Neural cell (in vitro differentiated cells): Measurements from ENCODE around the gene ADCY2.

Source experiments
- EP300 ChIP-seq: fragments of 450-650 bp; conservative IDR thresholded peaks from 2 replicates; pipeline ENCODE4 v1.6.1; 2014; ENCODE audit warnings: antibody characterized with exemption, mild to moderate bottlenecking, moderate library complexity; ENCODE audit not compliant: poor library complexity, severe bottlenecking
- TF ChIP-seq, protein P1 (sequence below): fragments of 450-650 bp; IDR thresholded peaks from 2 replicates; pipeline ENCODE4 v1.5.1; 2014; ENCODE audit warnings: antibody characterized with exemption, mild to moderate bottlenecking, moderate library complexity; ENCODE audit not compliant: poor library complexity, severe bottlenecking

- TF ChIP-seq, protein P1, sequence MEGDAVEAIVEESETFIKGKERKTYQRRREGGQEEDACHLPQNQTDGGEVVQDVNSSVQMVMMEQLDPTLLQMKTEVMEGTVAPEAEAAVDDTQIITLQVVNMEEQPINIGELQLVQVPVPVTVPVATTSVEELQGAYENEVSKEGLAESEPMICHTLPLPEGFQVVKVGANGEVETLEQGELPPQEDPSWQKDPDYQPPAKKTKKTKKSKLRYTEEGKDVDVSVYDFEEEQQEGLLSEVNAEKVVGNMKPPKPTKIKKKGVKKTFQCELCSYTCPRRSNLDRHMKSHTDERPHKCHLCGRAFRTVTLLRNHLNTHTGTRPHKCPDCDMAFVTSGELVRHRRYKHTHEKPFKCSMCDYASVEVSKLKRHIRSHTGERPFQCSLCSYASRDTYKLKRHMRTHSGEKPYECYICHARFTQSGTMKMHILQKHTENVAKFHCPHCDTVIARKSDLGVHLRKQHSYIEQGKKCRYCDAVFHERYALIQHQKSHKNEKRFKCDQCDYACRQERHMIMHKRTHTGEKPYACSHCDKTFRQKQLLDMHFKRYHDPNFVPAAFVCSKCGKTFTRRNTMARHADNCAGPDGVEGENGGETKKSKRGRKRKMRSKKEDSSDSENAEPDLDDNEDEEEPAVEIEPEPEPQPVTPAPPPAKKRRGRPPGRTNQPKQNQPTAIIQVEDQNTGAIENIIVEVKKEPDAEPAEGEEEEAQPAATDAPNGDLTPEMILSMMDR: no peak
- no peak for TF ChIP-seq EP300
Observed at GRCh38 chr5:7846327-7846726, 450.4 kb downstream of the ADCY2 start.
